HG03565 (cell line): ENCODE data around the gene EPC2.

Experiments used
- ATAC-seq: cut with Tn5 transposase; IDR thresholded peaks from one replicate; pipeline ENCODE4 v1.9.1; 2021; ENCODE audit warnings: mild to moderate bottlenecking, moderate library complexity; ENCODE audit not compliant: unreplicated experiment

EPC2 gene, protein sequence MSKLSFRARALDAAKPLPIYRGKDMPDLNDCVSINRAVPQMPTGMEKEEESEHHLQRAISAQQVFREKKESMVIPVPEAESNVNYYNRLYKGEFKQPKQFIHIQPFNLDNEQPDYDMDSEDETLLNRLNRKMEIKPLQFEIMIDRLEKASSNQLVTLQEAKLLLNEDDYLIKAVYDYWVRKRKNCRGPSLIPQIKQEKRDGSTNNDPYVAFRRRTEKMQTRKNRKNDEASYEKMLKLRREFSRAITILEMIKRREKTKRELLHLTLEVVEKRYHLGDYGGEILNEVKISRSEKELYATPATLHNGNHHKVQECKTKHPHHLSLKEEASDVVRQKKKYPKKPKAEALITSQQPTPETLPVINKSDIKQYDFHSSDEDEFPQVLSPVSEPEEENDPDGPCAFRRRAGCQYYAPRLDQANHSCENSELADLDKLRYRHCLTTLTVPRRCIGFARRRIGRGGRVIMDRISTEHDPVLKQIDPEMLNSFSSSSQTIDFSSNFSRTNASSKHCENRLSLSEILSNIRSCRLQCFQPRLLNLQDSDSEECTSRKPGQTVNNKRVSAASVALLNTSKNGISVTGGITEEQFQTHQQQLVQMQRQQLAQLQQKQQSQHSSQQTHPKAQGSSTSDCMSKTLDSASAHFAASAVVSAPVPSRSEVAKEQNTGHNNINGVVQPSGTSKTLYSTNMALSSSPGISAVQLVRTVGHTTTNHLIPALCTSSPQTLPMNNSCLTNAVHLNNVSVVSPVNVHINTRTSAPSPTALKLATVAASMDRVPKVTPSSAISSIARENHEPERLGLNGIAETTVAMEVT

GRCh38 chr2:148643998-148644882, at the start of gene EPC2:
Gene EPC2 (plus strand): TSS chr2:148644751. CDS start chr2:148645018, 267 bp downstream.
- ATAC-seq, result peak; percentile 39

DNA sequence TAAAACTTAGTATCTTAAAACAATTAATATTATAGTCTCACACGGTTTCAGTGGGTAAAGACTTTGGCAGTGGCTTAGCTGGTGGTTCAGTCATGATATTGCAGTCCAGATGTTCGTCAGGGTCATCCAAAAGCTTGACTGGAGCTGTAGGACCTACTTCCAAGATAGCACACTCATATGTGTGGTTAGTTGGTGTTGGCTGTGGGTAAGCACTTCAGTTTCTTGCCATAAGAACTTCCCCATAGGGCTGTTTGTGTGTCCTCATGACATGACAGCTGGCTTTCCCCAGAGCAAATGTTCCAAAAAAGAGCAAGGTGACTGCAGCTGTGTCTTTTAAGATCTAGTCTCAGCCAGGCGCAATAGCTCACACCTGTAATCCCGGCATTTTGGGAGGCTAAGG, 48.5 kb upstream of the EPC2 start:
- ATAC-seq, result no peak

GRCh38 chr2:148599109-148599991, 45.2 kb upstream of the EPC2 start:
- ATAC-seq, result no peak

- peak; percentile 11 for ATAC-seq
Measured at GRCh38 chr2:148602885-148603561, 41.5 kb upstream of the EPC2 start.

DNA sequence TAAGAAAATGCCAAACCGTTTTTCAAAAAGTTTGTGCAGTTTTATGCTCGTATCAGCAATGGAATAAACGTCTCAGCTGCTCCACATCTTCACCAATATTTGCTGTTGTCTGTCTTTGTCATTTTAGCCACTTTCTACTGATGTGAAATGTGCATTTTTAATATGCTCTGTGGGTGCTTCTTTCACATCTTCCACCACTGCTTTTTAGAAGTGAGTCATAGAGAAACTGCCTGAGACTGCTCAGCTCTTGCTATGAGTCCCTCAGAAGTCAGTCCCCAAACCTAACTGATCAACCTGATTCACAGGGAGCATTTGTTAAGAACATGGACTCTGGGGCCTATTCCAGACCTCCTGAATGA, 41.0 kb upstream of the EPC2 start:
- peak; percentile 99 for ATAC-seq

- ATAC-seq, result no peak
Measured at GRCh38 chr2:148604927-148605326, 39.6 kb upstream of the EPC2 start.

DNA sequence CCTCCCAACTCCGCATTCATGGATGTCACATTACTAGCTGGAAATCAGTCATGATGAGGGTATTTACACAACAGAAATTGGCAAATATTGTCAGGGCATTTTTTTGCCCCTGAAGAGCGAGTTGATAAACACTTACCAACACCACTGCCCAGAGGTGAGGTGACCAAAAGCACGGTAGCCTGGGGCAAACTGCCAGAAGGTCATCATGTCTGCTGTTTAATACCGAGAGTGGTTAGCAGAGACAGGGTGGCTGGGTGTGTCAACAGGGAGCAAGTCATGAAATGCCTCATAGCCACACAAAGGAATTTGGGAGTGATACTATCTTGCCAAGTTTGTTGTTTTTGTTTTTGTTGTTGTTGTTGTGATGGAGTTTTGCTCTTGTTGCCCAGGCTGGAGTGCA, 37.0 kb upstream of the EPC2 start:
- ATAC-seq, result no peak

GRCh38 chr2:148613231-148614013, 31.1 kb upstream of the EPC2 start:
- ATAC-seq, result no peak

DNA sequence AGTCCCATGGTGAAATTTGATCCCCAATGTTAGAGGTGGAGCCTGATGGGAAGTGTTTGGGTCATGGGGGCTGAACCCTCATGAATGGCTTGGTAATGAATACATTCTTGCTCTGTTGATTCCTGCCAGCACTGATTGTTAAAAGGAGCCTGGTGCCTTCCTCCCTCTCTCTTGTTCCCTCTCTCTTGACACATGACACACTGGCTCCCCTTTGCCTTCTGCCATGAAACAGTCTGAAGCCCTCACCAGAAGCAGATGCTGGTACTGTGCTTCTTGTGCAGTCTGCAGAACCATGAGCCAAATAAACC, 30.6 kb upstream of the EPC2 start:
- peak; percentile 8 for ATAC-seq

GRCh38 chr2:148614322-148615049, 30.1 kb upstream of the EPC2 start:
- ATAC-seq, result peak; percentile 91

GRCh38 chr2:148615381-148615841, 29.1 kb upstream of the EPC2 start:
- no peak for ATAC-seq

DNA sequence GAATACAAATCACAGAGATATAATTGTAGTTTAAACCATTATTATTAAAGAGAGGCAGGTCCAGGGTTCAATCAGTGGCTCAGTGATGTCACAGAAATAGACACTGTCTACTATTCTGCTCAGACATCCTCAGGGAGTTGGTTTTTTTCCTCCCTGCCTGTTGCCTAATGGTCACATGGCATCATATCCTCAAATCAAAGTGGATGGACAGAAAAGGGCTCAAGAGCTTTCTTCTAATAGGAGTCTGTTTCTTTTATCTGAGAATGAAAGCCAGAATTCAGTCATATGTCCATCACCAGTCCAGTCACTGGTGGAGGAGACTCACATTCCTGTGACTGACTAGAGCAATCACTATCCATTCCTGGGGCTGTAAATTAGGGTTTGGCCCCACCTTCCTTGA, 27.9 kb upstream of the EPC2 start:
- ATAC-seq, result no peak

- ATAC-seq, result no peak
Measured at GRCh38 chr2:148617219-148617618, 27.3 kb upstream of the EPC2 start.

GRCh38 chr2:148619560-148620195, 24.9 kb upstream of the EPC2 start:
- ATAC-seq, result no peak

GRCh38 chr2:148622366-148622765, 22.2 kb upstream of the EPC2 start:
- ATAC-seq, result no peak

- no peak for ATAC-seq
Measured at GRCh38 chr2:148623086-148623485, 21.5 kb upstream of the EPC2 start.

DNA sequence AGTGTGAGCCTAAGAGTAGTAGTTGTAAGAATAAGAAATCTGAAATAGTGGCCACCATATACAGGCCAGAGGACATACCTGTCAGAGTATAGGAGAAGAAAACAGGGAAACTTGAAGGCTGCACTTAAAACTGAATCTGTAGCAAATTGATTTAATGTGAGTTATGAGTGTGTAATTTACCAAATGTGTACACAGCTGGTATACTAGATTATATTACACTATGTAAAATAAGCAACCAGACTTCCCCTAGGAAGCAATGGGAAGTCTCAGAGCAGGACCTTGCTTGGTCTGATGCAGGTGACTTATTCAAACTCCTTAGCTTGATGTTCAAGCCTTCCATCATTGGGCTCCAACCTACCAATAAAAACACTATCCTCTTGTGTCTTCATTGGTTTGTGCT, 17.3 kb upstream of the EPC2 start:
- no peak for ATAC-seq

DNA sequence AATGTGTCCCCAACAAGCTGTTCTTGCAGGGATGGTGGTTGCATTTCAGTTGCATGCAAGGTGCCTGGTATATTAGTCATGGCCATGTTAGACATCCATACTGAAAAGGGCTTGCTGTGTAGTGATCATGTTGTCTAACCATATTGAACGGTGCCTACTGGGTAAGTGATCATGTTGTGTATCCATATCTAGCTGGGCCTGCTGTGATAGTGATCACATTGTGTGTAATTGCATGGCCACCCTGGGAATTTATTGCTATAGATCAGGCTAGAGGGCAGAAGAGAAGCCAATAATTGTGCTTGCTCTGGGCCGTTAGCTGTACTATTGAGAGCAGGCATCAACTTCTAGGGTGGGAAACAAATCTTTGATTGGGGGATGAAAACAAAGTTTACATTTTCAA, 9.8 kb upstream of the EPC2 start:
- no peak for ATAC-seq
